ENCODE results near the gene RBM47.
A peak's percentile ranks its signal among the peaks of the same experiment; 100 is the strongest.

RBM47 gene

GRCh38 chr4:40596522-40596921, 33.1 kb downstream of the RBM47 start:
- in situ Hi-C loops (cut with HindIII; ENCODE audit: low pct_unique_long_range_greater_than_20kb, low sequenced_read_pairs) = no loop called here
- no peak for DNase-seq (ENCODE audit: low read depth in 1 of 2, low spot score in 1 of 2)
- no peak for TF ChIP-seq JUND (IDR thresholded peaks at IDR 0.05; ENCODE audit: low read depth)

GRCh38 chr4:40595981-40596380, 33.7 kb downstream of the RBM47 start:
- in situ Hi-C loops (cut with HindIII; ENCODE audit: low pct_unique_long_range_greater_than_20kb, low sequenced_read_pairs) = no loop called here
- DNase-seq (ENCODE audit: low read depth in 1 of 2, low spot score in 1 of 2) = no peak
- no peak for TF ChIP-seq JUND (IDR thresholded peaks at IDR 0.05; ENCODE audit: low read depth)

- DNase-seq (ENCODE audit: low read depth in 1 of 2, low spot score in 1 of 2) = no peak
- no peak for TF ChIP-seq JUND (IDR thresholded peaks at IDR 0.05; ENCODE audit: low read depth)
- in situ Hi-C loops (cut with HindIII; ENCODE audit: low pct_unique_long_range_greater_than_20kb, low sequenced_read_pairs) = no loop called here
Observed at GRCh38 chr4:40594261-40595178, 35.1 kb downstream of the RBM47 start.

GRCh38 chr4:40592034-40592433, 37.6 kb downstream of the RBM47 start:
- TF ChIP-seq JUND (IDR thresholded peaks at IDR 0.05; ENCODE audit: low read depth) = no peak
- in situ Hi-C loops (cut with HindIII; ENCODE audit: low pct_unique_long_range_greater_than_20kb, low sequenced_read_pairs) = no loop called here
- DNase-seq (ENCODE audit: low read depth in 1 of 2, low spot score in 1 of 2) = no peak

- peak; percentile 45 to 81 for DNase-seq (ENCODE audit: low read depth in 1 of 2, low spot score in 1 of 2)
- in situ Hi-C loops (cut with HindIII; ENCODE audit: low pct_unique_long_range_greater_than_20kb, low sequenced_read_pairs) = no loop called here
- peak; percentile 35; the same call in 1 of the 2 replicates for TF ChIP-seq JUND (IDR thresholded peaks at IDR 0.05; ENCODE audit: low read depth)
Observed at GRCh38 chr4:40587826-40588225, 41.8 kb downstream of the RBM47 start.

GRCh38 chr4:40587351-40587750, 42.3 kb downstream of the RBM47 start:
- TF ChIP-seq JUND (IDR thresholded peaks at IDR 0.05; ENCODE audit: low read depth) = no peak
- DNase-seq (ENCODE audit: low read depth in 1 of 2, low spot score in 1 of 2) = peak in 1 of 2 experiments; percentile 57

GRCh38 chr4:40586729-40587128, 42.9 kb downstream of the RBM47 start:
- in situ Hi-C loops (cut with HindIII; ENCODE audit: low pct_unique_long_range_greater_than_20kb, low sequenced_read_pairs) = no loop called here
- DNase-seq (ENCODE audit: low read depth in 1 of 2, low spot score in 1 of 2) = no peak
- no peak for TF ChIP-seq JUND (IDR thresholded peaks at IDR 0.05; ENCODE audit: low read depth)

More at GRCh38 chr4:40587351-40587750, 42.3 kb downstream of the RBM47 start:
- in situ Hi-C loops (cut with HindIII; ENCODE audit: low pct_unique_long_range_greater_than_20kb, low sequenced_read_pairs) = no loop called here

- TF ChIP-seq JUND (IDR thresholded peaks at IDR 0.05; ENCODE audit: low read depth) = no peak
- in situ Hi-C loops (cut with HindIII; ENCODE audit: low pct_unique_long_range_greater_than_20kb, low sequenced_read_pairs) = no loop called here
- DNase-seq (ENCODE audit: low read depth in 1 of 2, low spot score in 1 of 2) = no peak
Observed at GRCh38 chr4:40586034-40586433, 43.6 kb downstream of the RBM47 start.

- no peak for TF ChIP-seq JUND (IDR thresholded peaks at IDR 0.05; ENCODE audit: low read depth)
- in situ Hi-C loops (cut with HindIII; ENCODE audit: low pct_unique_long_range_greater_than_20kb, low sequenced_read_pairs) = no loop called here
Observed at GRCh38 chr4:40585201-40585799, 44.4 kb downstream of the RBM47 start.

GRCh38 chr4:40584517-40585141, 45.0 kb downstream of the RBM47 start:
- in situ Hi-C loops (cut with HindIII; ENCODE audit: low pct_unique_long_range_greater_than_20kb, low sequenced_read_pairs) = no loop called here
- no peak for DNase-seq (ENCODE audit: low read depth in 1 of 2, low spot score in 1 of 2)

More at GRCh38 chr4:40585201-40585799, 44.4 kb downstream of the RBM47 start:
- no peak for DNase-seq (ENCODE audit: low read depth in 1 of 2, low spot score in 1 of 2)

GRCh38 chr4:40583850-40584439, 45.7 kb downstream of the RBM47 start:
- in situ Hi-C loops (cut with HindIII; ENCODE audit: low pct_unique_long_range_greater_than_20kb, low sequenced_read_pairs) = no loop called here
- DNase-seq (ENCODE audit: low read depth in 1 of 2, low spot score in 1 of 2) = no peak
- no peak for TF ChIP-seq JUND (IDR thresholded peaks at IDR 0.05; ENCODE audit: low read depth)

More at GRCh38 chr4:40584517-40585141, 45.0 kb downstream of the RBM47 start:
- TF ChIP-seq JUND (IDR thresholded peaks at IDR 0.05; ENCODE audit: low read depth) = no peak

GRCh38 chr4:40582413-40582812, 47.3 kb downstream of the RBM47 start:
- no peak for TF ChIP-seq JUND (IDR thresholded peaks at IDR 0.05; ENCODE audit: low read depth)
- no peak for DNase-seq (ENCODE audit: low read depth in 1 of 2, low spot score in 1 of 2)
- in situ Hi-C loops (cut with HindIII; ENCODE audit: low pct_unique_long_range_greater_than_20kb, low sequenced_read_pairs) = no loop called here
